Peyer's patch (tissue), 4 donors: ENCODE results near the gene PTPRA.

ENCODE experiments used
- POLR2A ChIP-seq, 2 donors: fragments of 450-650 bp; IDR thresholded peaks; one replicate each; pipeline ENCODE4 v1.5.1; 2017; ENCODE audit warnings: antibody characterized with exemption in 2 of 2, mild to moderate bottlenecking in 2 of 2, moderate library complexity in 2 of 2
- TF ChIP-seq, protein P1 (sequence below), 6 experiments: fragments of 450-650 bp in 4 of 6; fragments of 200-600 bp in 2 of 6; sonication (generic) in 1 of 6; IDR thresholded peaks; one replicate each; pipeline ENCODE4 v1.5.1; 2017 to 2019; ENCODE audit warnings: antibody characterized with exemption in 6 of 6, mild to moderate bottlenecking in 3 of 6, moderate library complexity in 1 of 6

DNA sequence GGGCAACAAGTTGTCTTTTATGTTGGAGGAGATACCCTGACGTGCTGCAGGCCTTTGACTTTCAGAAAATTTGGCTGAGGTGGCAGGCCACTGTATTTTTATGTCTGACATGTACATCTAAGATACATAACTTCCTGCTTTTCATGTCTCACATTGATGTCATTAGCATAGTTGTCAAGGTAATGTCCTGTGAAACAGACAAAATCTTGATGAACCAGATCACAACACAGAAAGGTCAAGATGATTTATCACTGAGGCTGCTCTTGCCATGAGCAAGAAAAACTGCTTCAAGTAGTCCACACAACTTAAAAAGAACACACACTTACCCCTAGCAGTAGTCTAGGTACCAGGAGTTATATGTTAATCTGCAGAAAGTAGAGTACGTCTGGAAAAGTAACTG is 120.0 kb downstream of the PTPRA start:
- TF ChIP-seq, protein P1, sequence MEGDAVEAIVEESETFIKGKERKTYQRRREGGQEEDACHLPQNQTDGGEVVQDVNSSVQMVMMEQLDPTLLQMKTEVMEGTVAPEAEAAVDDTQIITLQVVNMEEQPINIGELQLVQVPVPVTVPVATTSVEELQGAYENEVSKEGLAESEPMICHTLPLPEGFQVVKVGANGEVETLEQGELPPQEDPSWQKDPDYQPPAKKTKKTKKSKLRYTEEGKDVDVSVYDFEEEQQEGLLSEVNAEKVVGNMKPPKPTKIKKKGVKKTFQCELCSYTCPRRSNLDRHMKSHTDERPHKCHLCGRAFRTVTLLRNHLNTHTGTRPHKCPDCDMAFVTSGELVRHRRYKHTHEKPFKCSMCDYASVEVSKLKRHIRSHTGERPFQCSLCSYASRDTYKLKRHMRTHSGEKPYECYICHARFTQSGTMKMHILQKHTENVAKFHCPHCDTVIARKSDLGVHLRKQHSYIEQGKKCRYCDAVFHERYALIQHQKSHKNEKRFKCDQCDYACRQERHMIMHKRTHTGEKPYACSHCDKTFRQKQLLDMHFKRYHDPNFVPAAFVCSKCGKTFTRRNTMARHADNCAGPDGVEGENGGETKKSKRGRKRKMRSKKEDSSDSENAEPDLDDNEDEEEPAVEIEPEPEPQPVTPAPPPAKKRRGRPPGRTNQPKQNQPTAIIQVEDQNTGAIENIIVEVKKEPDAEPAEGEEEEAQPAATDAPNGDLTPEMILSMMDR (IDR thresholded peaks at IDR 0.05) = no peak
- TF ChIP-seq POLR2A (IDR thresholded peaks at IDR 0.05) = no peak
